Fibroblast of lung (primary cell): Measurements from ENCODE around the gene AMIGO3. TPM values are rescaled to one million over a fixed set of nuclear protein-coding genes. Genes with fewer than 3 reads are reported as not detected.

Experiments used
- DNase-seq, 2 donors: peaks; one replicate each; pipeline versions ENCODE4 v3.0.0 to v3.0.0-alpha.2; 2010; ENCODE audit warnings: low read depth in 2 of 2
- H2AFZ ChIP-seq: 2 replicates; pipeline ENCODE4 v1.5.1; 2012; ENCODE audit warnings: low read length, control low read depth, inconsistent platforms
- H3K27ac ChIP-seq: 2 replicates; pipeline ENCODE4 v1.5.1; 2011; ENCODE audit warnings: low read length, control low read depth; ENCODE audit not compliant: insufficient read depth
- H3K27me3 ChIP-seq: 2 replicates; pipeline ENCODE4 v1.5.1; 2011; ENCODE audit warnings: mild to moderate bottlenecking, low read length; ENCODE audit not compliant: control insufficient read depth, insufficient read depth
- H3K36me3 ChIP-seq: 2 replicates; pipeline ENCODE4 v1.5.1; 2011; ENCODE audit warnings: low read length; ENCODE audit not compliant: control insufficient read depth, insufficient read depth
- H3K4me1 ChIP-seq: 2 replicates; pipeline ENCODE4 v1.5.1; 2011; ENCODE audit warnings: low read length; ENCODE audit not compliant: control insufficient read depth, insufficient read depth; ENCODE audit errors: extremely low read depth
- H3K4me2 ChIP-seq: 2 replicates; pipeline ENCODE4 v1.5.1; 2011; ENCODE audit warnings: low read length, control low read depth; ENCODE audit not compliant: insufficient read depth; ENCODE audit errors: extremely low read depth
- H3K4me3 ChIP-seq, 4 experiments: fragments of 200-600 bp in 1 of 4; sonication (generic) in 1 of 4; replicated peaks in 1 of 4; 2 replicates each; pipeline ENCODE4 v1.5.1; 2011 to 2016; ENCODE audit warnings: low read length in 4 of 4, low read depth in 3 of 4, mild to moderate bottlenecking in 3 of 4, control low read depth in 2 of 4, inconsistent platforms in 1 of 4, mixed read lengths in 1 of 4; ENCODE audit not compliant: insufficient read depth in 1 of 4; ENCODE audit errors: control extremely low read depth in 1 of 4
- H3K79me2 ChIP-seq: 2 replicates; pipeline ENCODE4 v1.5.1; 2012; ENCODE audit warnings: mild to moderate bottlenecking, low read length, inconsistent platforms; ENCODE audit not compliant: control insufficient read depth, insufficient read depth
- H3K9ac ChIP-seq: 2 replicates; pipeline ENCODE4 v1.5.1; 2011; ENCODE audit warnings: mild to moderate bottlenecking, low read length, control low read depth; ENCODE audit not compliant: insufficient read depth
- H3K9me3 ChIP-seq: 2 replicates; pipeline ENCODE4 v1.5.1; 2012; ENCODE audit warnings: low read depth, low read length; ENCODE audit not compliant: control insufficient read depth, insufficient read depth
- H4K20me1 ChIP-seq: 2 replicates; pipeline ENCODE4 v1.5.1; 2011; ENCODE audit warnings: low read length; ENCODE audit not compliant: control insufficient read depth, insufficient read depth; ENCODE audit errors: extremely low read depth
- EZH2 ChIP-seq: IDR thresholded peaks from 2 replicates; pipeline ENCODE4 v1.5.1; 2012; ENCODE audit warnings: low read length, control low read depth, mild to moderate bottlenecking; ENCODE audit errors: missing control alignments
- polyA plus RNA-seq, 2 donors: library from polyadenylated mRNA; depleted of rRNA in 1 of 2; stranded (reverse) in 1 of 2; unstranded in 1 of 2; fragments of >200 nt; gene quantifications; 2 replicates each; pipeline ENCODE4 v1.2.1, GENCODE V29; 2011 to 2012; ENCODE audit warnings: missing spikeins in 1 of 2
- total RNA-seq: library from RNA; depleted of rRNA; stranded (reverse); fragments of >200 nt; gene quantifications from 2 replicates; pipeline ENCODE4 v1.2.1, GENCODE V29; 2014
- TF ChIP-seq, protein P1 (sequence below), 2 donors: IDR thresholded peaks in 1 of 2; conservative IDR thresholded peaks in 1 of 2; 1 replicate in 1 of 2; 2 replicates in 1 of 2; pipeline ENCODE4 v1.5.1; 2011 to 2012; ENCODE audit warnings: low read length in 2 of 2, control low read depth in 1 of 2, inconsistent platforms in 1 of 2, low read depth in 1 of 2, mild to moderate bottlenecking in 1 of 2

The AMIGO3 gene
- total and polyA plus RNA-seq, 2 donors (not counting 1 experiment from before 2014, with no cell fraction given), result 0.33 TPM; not detected in 1

- Histone ChIP-seq H3K9ac (no peak overlapping the region), H3K27ac (no peak overlapping the region), H3K27me3 (no peaks in the 10 kb centered on the region), H3K4me3 (no peak overlapping the region), H3K4me2 (no peak overlapping the region), H3K36me3 (peaks cover 7% of the 10 kb centered on the region), H3K79me2 (no peaks in the 10 kb centered on the region), H3K9me3 (no peaks in the 10 kb centered on the region), H2AFZ (no peak overlapping the region), H3K4me1 (no peaks in the 10 kb centered on the region), H4K20me1 (peaks cover 2% of the 10 kb centered on the region)
- DNase-seq, result peak in 1 of 2 donors; percentile 38
- TF ChIP-seq EZH2, result no peak
- TF ChIP-seq, protein P1, sequence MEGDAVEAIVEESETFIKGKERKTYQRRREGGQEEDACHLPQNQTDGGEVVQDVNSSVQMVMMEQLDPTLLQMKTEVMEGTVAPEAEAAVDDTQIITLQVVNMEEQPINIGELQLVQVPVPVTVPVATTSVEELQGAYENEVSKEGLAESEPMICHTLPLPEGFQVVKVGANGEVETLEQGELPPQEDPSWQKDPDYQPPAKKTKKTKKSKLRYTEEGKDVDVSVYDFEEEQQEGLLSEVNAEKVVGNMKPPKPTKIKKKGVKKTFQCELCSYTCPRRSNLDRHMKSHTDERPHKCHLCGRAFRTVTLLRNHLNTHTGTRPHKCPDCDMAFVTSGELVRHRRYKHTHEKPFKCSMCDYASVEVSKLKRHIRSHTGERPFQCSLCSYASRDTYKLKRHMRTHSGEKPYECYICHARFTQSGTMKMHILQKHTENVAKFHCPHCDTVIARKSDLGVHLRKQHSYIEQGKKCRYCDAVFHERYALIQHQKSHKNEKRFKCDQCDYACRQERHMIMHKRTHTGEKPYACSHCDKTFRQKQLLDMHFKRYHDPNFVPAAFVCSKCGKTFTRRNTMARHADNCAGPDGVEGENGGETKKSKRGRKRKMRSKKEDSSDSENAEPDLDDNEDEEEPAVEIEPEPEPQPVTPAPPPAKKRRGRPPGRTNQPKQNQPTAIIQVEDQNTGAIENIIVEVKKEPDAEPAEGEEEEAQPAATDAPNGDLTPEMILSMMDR (conservative IDR thresholded peaks at IDR 0.05 in 1 of 2, IDR thresholded peaks at IDR 0.05 in 1 of 2; ENCODE audit: low read depth in 1 of 2, low read length in 2 of 2), result no peak
Measured at GRCh38 chr3:49707113-49707480, 12.4 kb downstream of the AMIGO3 start.

GRCh38 chr3:49706456-49707112 lies 12.9 kb downstream of the AMIGO3 start:
- no peak overlapping the region for H3K27ac ChIP-seq
- DNase-seq, result no peak
- H3K4me3 ChIP-seq, result no peak overlapping the region
- H3K9me3 ChIP-seq, result no peaks in the 10 kb centered on the region
- no peaks in the 10 kb centered on the region for H3K4me1 ChIP-seq
- no peak overlapping the region for H3K4me2 ChIP-seq
- no peaks in the 10 kb centered on the region for H3K79me2 ChIP-seq
- peaks cover 2% of the 10 kb centered on the region for H4K20me1 ChIP-seq
- TF ChIP-seq EZH2, result no peak
- TF ChIP-seq, protein P1 (conservative IDR thresholded peaks at IDR 0.05 in 1 of 2, IDR thresholded peaks at IDR 0.05 in 1 of 2; ENCODE audit: low read depth in 1 of 2, low read length in 2 of 2), result no peak
- H3K9ac ChIP-seq, result no peak overlapping the region
- no peak overlapping the region for H2AFZ ChIP-seq
- H3K36me3 ChIP-seq, result peaks cover 7% of the 10 kb centered on the region
- no peaks in the 10 kb centered on the region for H3K27me3 ChIP-seq

DNA sequence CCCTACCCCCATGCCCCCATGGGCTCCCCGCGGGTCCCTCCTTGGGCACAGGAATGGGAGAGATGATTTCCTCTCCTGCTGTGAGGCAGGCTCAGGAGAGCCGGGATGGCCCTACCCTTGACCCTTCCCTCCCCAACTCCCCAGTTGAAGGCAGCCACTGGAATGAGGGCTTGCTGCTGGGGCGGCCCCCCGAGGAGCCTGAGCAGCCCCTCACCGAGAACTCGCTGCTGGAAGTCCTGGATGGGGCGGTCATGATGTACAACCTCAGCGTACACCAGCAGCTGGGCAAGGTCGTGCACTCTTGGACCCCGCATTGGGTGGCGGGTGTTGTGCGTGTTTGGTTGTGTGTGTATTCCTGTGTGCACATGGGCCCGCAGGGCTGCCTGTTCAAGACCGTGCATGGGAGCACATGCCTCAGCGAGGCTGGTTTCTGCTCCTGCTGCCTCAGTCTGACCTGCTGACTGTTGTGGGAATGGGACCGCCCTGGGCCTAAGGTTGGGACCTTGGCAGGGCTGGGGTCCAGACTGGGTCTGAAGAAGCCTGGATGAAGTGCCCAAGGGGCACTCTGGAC lies 14.0 kb downstream of the AMIGO3 start:
- Histone ChIP-seq H3K9me3 (no peaks in the 10 kb centered on the region), H3K79me2 (no peaks in the 10 kb centered on the region), H3K27me3 (no peaks in the 10 kb centered on the region), H3K4me2 (no peak overlapping the region), H4K20me1 (peaks cover 2% of the 10 kb centered on the region), H3K4me3 (no peak overlapping the region), H3K4me1 (no peaks in the 10 kb centered on the region), H2AFZ (no peak overlapping the region), H3K27ac (no peak overlapping the region), H3K36me3 (peaks cover 7% of the 10 kb centered on the region), H3K9ac (no peak overlapping the region)
- TF ChIP-seq, protein P1 (conservative IDR thresholded peaks at IDR 0.05 in 1 of 2, IDR thresholded peaks at IDR 0.05 in 1 of 2; ENCODE audit: low read depth in 1 of 2, low read length in 2 of 2), result no peak
- TF ChIP-seq EZH2, result no peak
- DNase-seq, result no peak
